HG02610 (cell line): ENCODE data around the gene SMIM24.
"Not testable (repeated sequence)": the region's sequence is repeated elsewhere in the genome, so short reads cannot be mapped to it uniquely, and the experiment has no call there.

Source experiments
- ATAC-seq: cut with Tn5 transposase; IDR thresholded peaks from one replicate; pipeline ENCODE4 v1.9.1; 2021; ENCODE audit warnings: mild to moderate bottlenecking, moderate library complexity; ENCODE audit not compliant: unreplicated experiment

The SMIM24 gene

DNA sequence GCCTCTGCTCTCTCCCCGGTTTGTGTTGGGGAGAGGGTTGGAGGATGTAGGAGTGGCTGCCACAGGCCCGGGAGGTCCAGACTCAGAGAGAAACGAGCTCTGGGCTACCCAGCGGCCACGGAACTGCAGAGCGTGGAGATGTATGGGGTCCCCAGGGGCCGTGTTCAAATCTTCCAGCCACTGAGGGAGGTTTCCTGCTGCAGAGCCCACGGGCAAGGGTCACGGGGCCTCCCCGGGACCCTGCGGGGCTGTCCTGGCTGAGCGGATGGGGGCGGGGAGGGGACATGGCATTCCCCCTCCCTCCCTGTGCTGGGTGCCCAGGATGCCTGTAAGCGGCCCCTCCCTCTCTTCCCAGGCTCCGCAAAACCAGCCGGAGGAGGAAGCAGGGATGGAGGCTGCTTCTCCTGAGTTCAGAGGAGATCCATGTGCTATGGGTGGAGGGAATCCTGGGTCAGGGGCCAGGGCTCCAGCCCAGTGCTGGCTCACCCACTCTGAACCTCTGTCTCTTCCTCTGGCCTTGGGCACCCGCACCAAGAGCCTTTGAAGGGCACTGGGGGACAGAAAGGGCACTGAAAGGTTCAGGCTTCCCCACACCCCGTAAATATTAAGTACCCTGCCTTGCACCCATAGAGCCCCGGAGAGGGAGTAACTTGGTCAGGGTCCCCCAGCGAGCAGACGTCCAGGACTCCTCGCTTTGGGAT, 22.6 kb downstream of the SMIM24 start:
- ATAC-seq, result no peak

DNA sequence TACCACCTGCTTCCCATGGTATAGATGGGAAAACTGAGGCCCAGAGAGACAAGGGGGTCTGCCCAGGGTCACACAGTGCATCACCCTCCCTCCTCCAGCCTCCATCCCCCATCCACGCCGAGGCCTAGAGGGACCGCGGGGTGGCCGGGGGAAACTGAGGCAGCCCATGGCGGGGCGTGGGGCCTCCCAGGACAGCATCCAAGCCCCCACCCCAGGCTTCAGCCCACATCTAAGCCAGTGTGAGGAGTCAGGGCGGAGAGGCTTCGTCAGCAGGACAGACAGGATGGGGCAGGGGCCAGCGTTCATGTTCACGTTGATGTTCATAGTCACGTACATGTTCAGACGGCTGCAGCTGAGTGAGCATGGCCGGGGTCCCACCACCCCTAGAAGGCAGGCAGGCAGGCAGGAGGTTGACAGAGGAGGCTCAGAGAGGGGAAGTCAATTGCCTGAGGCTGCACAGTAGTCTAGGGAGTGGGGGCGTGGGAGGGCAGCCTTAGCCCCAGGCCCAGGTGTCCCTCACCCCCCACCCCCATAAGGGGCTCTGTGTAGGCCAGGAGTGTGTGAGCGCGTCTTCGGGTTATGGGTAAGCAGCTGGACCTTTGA, 23.3 kb downstream of the SMIM24 start:
- no peak for ATAC-seq

DNA sequence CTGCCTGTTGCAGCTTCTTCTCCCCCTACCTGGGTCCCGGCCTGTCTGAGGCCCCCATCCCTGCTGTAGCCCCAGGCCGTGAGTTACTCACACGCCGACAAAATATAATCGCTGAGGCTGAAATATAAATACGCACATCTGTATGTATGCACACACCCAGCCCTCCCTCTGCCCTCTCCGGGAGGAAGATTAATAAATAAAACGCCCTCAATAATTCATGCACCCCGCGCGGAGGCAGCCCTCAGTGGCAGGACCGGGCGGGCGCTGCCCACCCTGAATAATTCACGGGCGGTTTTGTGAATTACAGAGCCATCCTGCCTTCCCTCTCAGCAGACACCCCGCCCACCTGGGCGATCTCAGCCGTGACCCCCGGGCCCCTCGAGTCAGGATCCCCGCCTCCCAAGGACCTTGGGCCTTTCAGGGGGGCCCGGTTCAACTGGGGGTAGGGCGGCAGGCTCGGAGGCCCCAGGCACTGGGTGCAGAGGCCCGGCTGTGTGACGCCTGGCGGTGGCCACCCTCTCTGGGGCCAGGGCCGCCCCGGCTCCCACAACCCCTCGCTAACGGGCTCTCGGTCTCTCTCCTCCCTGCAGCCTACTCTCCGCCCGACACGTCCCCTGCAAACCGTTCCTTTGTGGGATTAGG, 24.2 kb downstream of the SMIM24 start:
- no peak for ATAC-seq

DNA sequence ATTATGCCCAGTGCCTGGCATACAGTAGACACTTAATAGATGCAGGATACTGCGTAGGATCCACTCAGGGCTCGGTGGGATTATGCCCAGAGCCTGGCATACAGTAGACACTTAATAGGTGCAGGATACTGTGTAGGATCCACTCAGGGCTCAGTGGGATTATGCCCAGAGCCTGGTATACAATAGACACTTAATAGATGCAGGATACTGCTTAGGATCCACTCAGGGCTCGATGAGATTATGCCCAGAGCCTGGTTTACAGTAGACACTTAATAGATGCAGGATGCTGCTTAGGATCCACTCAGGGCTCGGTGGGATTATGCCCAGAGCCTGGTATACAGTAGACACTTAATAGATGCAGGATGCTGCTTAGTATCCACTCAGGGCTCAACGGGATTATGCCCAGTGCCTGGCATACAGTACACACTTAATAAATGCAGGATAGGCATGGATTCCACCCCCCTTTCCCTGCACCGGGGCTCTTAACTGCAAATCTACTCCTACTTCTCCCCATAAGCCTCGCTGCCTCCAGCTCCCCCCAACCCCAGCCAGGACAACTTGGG, 24.9 kb downstream of the SMIM24 start:
- ATAC-seq, result no peak

DNA sequence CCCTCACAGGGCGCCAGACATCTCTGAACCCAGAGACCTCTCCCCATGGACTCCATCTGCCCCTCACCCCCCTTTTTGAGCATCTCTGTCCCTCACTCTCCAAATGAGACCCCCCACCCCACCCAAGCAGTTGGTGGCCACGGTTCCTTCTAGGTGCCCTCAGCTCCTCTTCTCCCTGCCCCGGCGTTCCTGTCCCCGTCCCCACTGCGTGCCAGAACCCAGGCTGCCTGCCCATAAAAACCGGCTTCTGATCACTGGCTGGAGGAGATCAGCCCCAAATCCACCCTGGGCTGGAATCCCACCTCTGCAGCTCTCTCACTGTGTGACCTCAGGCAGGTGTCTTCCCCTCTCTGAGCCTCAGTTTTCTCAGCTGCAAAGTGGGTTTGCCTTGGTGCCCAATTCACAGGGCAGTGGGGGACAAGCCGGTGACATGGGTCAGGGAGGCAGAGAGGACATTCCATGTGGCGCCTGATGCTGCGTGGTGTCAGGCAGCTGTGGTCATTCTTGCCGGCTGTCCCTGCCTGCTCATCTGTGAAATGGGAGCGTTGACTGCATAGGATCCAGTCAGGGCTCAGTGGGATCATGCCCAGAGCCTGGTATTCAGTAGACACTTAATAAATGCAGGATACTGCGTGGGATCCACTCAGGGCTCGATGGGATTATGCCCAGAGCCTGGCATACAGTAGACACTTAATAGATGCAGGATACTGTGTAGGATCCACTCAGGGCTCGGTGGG, 25.5 kb downstream of the SMIM24 start:
- ATAC-seq, result no peak

DNA sequence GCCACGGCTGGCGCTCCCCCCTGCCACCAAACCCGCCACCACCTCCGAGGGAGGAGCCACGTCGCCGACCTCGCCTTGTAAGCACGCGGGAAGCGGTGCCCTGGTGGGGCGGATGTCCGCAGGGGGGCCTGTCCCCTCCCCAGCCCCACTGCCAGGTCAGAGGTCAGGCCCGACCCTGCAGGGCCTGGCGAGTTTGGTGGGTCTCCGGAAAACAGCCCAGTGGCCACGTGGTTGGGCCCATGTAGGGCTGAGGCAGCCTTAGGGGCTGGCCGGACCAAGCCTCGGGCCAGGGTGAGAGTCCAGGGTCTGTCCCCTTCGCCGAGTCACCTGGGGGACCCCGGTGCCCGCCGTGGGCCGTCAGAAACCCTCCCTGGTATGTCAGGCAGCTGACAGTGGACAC, 26.5 kb downstream of the SMIM24 start:
- ATAC-seq, result no peak

DNA sequence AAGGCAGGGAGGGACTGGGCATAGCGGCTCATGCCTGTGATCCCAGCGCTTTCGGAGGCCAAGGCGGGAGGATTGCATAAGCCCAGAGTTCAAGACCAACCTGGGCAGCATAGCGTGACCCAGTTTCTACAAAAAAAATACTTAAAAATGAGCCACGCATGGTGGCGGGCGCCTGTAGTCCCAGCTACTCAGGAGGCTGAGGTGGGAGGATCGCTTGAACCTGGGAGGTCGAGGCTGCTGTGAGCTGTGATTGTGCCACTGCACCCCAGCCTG, 27.4 kb downstream of the SMIM24 start:
- not testable (repeated sequence) for ATAC-seq

DNA sequence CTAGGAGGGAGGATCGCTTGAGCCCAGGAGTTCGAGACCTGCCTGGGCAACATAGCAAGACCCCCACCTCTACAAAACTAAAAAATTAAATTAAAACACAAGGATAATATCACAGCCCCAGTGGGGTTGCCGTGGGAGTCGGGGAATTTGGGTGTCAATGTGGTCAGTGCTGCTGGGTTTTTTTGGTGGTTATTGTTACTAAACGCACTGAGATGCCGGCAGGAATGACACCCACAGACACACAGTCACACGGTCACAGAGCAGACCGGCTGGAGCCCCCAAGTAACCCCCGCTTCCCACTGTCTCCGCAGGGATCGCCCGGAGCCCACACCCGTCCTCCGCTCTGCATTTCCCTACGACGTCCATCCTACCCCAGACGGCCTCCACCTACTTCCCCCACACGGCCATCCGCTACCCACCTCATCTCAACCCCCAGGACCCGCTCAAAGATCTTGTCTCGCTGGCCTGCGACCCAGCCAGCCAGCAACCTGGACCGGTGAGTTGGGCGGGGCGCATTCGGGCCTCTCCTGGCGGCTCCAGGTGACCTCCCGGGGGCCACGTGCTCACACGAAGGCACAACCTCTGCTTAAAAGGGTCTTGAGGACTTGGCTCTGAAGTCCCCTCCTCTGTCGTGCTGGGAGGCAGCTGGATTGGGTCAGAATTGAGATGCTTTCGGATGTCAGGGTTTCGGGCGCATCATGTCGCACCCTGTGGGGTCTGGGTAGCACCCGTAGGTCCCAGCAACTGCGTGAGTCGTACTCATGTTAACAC, 28.0 kb downstream of the SMIM24 start:
- ATAC-seq, result no peak

DNA sequence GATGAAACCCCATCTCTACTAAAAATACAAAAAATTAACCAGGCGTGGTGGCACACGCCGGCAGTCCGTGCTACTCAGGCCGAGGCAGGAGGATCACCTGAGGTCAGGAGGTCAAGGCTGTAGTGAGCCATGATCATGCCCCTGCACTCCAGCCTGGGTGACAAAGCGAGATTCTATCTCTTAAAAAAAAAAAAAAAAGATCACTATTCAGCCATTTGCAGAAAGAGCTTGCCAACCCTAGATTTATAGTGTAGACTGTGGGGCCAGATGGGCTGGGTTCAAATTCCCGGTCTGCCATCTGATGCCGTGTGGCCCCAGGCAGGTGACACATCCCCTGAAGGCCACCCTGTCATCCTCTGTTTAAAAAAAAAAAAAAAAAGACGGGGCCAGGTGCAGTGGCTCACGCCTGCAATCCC, 28.9 kb downstream of the SMIM24 start:
- ATAC-seq, result no peak

DNA sequence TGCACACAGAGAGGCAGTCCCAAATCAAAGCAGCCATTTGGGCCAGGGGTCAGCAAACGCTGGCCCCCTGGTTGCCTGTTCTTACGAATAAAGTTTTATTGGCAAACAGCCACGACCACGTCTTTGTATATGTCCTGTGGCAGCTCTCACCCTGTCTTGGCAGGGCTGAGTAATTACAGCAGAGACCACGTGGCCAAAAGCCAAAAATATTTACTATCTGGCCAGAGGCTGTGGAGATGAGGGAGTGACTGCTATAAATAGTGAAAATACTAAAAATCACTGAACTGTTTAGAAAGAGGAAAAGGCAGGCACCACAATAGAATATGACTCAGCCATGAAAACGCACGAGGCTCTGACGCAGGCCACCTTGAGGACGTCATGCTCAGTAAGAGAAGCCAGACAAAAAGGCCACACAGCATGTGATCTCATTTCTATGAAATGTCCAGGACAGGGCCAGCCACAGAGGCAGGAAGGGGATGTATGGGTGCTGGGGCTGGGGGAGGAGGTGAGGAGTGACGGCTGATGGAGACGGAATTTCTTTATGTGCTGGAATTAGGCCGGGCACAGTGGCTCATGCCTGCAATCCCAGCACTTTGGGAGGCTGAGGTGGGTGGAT, 29.4 kb downstream of the SMIM24 start:
- ATAC-seq, result no peak

DNA sequence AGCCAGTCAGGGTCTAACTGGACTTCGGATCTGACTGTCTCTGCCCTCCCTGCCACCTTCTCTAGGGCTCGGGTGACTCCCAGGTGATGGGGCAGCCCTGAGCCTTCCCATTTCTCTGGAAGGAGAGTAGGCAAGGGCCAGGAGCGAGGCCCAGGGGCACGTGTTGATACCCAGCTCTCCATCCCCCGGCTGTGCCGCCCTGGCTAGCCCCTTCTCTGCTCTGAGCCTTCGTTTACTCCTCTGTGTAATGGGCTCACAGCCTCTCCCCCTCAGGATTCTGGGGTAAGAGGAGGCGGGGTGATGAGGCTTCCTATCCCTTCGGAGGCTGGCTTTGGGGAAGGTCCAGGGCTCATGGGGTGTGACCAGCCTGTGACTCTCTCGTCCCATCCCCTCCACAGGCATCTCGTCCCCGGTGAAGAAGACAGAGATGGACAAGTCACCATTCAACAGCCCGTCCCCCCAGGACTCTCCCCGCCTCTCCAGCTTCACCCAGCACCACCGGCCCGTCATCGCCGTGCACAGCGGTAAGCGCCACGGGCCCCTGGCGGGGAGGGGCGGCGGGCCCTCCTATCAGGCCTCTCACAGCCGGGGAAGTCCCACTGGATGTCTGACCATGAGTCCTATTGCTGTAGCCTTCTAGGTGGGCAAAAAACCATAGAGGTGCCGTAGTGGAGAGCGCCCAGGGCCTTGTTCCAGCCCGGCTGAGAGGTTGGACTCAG, 31.6 kb downstream of the SMIM24 start:
- ATAC-seq, result no peak

DNA sequence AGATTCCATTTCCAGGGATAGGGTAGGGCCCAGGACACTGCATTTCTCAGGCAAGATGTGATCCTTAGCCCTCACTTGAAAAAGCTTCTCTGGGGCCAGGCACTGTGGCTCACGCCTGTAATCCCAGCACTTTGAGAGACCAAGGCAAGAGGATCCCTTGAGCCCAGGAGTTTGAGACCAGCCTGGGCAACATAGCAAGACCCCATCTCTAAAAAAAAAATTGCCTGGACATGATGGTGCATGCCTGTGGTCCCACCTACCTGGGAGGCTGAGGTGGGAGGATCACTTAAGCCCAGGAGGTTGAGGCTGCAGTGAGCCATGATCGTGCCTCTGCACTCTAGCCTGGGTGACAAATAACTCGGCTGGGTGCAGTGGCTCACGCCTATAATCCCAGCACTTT, 33.7 kb downstream of the SMIM24 start:
- ATAC-seq, result not testable (repeated sequence)

DNA sequence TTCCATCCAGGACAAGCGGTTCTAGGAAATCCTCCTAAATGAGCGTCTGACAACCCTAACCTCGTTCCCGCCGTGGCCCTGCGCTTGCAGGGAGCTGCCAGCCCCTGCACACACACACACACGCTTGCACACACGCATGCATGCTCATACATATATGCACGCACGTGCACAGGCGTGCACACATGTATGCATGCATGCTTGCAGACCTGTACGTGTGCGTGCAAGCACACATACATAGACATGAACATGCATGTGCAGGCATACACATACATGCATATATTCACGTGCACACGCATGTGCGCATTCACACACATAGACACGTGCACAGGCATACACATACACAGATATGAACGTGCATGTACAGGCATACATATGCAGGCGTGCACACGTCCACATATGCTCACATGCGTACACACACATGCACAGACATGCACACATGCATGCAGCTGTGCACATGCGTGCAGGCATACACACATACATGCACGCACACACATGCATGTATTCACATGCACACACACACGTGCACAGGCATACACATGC, 35.6 kb downstream of the SMIM24 start:
- ATAC-seq, result no peak

DNA sequence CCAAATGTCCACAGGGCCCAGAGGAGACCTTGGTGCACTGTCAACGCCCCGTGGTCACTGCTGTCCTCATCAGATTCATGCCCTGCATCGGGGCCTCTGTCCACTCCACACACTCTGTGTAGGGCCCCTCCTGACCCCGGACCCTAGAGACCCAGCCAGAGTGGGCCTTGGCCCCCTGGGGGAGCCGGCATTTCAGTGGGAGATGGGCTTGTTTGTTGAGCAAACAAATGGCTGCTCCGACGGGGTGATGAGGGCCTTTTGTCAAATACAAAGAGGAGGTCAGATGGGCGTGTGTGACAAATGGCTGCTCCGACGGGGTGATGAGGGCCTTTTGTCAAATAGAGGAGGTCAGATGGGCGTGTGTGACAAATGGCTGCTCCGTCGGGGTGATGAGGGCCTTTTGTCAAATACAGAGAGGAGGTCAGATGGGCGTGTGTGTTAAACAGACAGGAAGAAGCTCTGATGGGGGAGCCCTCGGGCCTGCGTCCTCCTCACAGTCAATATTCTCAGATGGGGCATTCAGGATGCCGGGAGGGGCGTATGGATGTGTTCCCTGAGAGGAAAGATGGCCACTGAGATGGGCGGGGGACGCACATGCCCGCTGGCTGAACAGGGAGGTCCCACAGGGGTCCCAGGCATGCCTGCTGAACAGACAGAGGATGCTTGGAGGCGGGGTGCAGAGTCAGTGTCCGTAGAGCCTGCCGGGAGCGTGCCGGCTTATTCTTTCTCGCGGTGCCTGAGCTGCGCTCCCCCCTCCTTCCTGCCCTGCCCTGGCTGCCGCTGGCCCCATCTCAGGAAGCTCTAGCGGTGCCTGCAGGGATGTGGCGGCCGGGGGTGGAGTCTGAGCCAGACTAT, 36.3 kb downstream of the SMIM24 start:
- ATAC-seq, result no peak

DNA sequence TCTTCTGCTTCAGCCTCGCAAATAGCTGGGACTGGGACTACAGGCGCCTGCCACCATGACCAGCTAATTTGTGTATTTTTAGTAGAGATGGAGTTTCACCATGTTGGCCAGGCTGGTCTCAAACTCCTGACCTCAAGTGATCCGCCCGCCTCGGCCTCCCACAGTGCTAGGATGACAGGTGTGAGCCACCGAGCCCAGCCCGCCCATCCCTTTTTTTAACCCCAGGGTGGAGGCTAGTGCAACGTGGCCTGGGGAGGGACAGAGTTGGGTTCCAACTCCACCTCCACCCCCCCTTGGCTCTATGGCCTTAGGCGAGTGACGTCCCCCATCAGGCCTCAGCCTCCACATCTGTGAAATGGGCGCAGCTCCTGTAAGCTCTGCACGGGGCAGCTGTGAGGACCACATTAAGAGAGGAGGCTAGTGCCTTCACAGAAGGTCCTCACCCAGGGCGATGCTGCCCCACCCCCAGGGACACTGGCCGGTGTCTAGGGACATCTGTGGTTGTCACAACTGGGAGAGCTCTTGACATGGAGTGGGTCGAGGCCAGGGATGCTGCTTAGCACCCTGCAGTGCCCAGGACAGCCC, 37.7 kb downstream of the SMIM24 start:
- ATAC-seq, result no peak

DNA sequence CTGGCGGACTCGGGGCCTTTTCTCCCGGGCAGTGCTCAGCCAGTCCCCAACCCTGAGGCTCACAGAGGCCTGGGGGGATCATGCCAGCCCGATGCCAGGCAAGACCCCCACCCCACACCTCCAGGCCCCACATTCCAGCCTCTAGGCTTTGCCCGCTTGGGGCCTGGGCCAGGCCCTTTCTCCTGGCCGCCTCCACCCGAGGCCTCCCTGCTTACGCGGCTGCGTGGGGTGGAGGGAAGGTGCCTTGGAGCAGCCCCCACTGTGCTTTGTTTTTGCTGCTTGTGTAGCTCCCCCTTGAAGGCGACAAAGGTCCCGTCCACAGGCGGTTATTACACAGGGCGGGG, 38.4 kb downstream of the SMIM24 start:
- ATAC-seq, result no peak

DNA sequence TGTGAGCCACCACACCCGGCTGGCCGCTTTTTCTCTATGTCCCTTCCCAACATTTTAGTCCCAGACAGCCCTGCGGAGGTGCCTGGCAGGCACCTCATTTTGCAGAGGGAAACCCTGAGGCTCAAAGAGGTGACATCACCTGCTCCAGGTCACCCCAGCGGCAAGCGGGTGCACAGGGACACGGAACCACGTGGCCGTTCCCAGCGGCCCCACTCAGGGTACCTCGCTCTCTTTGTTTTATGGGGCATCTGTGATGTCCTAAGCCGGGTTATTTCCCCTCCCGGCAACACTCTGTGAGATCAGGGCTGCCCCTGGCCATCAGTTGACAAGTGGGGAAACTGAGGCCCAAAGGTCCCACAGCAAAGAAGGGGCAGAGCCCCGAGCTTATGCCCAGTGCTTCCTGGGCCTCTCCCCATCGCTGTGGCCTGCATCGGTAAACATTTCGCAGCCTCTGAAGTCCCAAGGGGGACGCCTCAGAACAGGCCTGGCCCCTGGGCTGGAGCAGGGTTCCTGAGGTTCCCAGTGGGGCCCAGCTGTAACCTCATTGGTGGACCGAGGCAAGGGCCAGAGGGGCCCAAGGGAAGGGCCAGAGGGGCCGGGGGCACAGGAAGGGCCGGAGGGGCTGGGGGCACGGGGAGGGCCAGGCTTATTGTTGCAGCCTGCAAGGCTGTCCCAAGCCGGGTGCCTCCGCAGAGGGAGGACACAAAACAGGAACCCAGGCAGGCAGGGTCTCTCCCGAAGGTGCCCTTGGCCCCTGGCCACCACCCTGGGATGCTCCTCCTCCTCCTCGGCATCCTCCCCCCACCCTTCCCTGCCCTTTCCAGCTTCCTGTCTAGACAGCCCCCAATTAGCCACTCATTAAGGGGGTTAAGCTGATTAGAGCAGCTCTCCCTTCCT, 39.0 kb downstream of the SMIM24 start:
- no peak for ATAC-seq
